Measurements from ENCODE around the gene GGT6.

GGT6 gene

DNA sequence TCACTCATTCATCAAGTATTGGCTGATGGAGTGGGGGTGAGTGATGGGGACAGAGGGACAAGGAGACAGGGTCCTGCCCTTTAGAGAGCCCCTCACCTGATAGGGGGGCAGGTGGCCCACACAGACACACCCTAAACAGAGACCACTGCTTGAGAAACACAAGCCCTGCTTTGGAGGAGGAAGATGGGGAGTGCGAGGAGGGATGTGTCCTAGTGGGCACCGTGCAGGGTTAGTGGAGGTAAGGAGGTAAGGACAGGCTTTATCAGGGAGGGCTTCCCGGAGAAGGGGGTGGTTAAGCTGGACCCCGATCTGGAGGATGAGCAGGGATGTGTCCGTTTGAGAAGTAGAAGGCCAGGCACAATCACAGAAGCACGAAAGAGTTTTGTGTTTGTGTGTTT lies 15.8 kb upstream of the GGT6 start:
- DNase-seq (ENCODE audit: low read depth), result no peak

DNA sequence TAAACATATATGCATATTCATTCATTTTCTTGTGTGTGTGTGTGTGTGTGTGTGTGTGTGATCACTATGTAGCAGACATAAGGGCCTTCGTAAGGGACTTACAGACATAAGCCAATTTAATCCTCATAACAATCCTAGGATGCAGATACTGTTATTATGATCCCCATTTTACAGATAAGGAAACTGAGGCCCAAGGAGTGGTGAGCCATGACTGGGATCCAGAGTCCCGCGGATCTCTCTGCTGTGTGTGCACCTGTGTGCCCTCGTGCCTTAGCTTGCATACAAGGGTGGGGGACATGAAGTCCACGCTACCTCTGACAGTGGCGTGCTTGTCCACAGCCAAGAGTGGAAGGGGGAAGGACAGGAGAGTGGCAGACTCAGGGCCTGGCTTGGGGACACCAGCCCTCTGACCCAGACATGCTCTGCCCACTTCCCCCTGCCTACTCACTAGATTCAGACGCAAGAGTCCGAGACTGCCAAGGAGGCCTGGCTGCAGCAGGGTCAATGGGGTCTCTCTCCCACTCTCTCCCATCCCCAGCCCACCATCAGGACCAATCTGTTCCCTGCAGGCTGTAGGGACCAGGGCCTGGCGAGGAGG lies 14.2 kb upstream of the GGT6 start:
- DNase-seq (ENCODE audit: low read depth), result no peak

DNA sequence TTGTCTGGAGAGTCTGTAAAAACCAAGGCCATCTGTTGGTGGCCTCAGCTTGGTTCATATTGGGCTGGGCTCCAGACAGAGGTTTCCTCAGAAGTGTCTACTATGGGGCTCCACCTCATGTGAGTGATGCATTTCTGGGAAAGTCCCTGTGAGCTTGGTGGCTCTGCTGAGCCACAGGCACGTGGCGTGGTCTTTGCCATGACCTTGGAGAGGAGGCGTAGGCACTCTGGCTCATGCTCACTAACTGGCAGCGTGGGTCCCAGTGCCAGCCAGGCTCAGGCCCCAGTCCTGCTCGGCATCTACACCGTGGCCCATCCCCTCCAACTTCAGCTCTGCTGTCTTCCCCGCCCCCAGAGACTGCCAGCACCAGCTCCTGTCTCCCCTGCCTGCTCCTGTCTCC lies 13.3 kb upstream of the GGT6 start:
- DNase-seq (ENCODE audit: low read depth), result peak; percentile 22

DNA sequence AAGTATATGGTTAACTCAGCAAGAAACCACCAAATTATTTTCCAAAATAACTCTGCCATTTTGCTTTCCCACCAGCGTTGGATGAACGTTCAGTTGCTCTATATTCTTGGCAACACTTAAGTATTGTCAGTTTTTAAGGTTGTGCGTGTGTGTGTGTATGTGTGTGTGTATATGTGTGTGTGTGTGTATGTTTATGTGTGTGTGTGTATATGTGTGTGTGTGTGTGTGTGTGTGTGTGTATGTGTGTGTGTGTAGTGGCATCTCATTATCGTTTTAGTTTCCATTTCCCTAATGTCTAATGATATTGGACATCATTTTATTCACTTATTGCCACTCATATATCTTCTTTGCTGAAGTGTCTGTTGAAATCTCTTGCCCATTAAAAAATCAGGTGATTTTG lies 12.7 kb upstream of the GGT6 start:
- no peak for DNase-seq (ENCODE audit: low read depth)

DNA sequence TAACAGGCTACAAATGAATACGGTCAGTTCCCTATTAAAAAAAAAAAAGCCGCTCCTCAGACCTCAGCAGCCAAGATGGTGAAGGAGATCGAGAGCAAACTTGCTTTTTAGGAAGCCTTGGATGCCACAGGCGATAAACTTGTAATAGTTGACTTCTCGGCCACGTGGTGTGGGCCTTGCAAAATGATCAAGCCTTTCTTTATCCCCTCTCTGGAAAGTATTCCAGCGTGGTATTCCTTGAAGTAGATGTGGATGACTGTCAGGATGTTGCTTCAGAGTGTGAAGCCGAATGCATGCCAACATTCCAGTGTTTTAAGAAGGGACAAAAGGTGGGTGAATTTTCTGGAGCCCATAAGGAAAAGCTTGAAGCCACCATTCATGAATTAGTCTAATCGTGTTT lies 11.8 kb upstream of the GGT6 start:
- no peak for DNase-seq (ENCODE audit: low read depth)

DNA sequence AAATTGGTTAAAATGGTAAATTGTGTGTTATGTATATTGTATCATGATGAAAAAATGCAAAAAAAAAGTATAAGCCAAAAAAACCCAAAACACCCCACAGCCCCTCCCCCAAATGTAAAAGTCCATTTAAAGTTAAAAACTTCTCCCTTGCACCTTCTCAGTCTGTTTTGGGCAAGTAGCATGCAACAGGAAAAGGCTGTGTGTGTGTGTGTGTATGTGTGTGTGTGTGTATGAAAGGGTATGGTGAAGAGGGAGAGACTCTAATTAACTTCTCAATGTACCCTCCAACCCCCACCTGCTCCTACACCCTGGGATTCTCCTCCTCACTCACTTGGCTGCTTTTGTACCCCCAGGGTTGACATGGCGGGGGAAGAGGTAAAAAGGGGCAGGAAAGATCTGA lies 9.2 kb upstream of the GGT6 start:
- DNase-seq (ENCODE audit: low read depth), result no peak

DNA sequence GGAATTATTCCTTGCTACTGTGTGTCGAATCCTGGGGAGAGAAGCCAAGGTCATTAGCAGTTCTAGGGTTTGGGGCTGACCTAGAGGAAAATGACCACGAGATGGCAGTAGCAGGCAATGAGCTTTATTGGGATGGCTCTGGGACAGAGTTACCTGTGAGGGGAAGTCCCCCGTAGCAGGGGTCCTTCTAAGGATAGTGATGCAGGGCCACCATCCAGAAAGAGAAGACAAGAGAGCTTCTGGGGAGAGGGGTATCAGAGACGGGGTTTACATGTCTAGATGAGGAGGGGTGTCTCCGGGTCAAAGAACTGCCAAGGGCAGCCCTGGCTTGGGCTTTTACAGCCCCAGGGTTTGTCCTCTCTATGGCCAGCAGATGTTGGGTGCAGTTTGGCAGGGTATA lies 6.4 kb upstream of the GGT6 start:
- DNase-seq (ENCODE audit: low read depth), result no peak

DNA sequence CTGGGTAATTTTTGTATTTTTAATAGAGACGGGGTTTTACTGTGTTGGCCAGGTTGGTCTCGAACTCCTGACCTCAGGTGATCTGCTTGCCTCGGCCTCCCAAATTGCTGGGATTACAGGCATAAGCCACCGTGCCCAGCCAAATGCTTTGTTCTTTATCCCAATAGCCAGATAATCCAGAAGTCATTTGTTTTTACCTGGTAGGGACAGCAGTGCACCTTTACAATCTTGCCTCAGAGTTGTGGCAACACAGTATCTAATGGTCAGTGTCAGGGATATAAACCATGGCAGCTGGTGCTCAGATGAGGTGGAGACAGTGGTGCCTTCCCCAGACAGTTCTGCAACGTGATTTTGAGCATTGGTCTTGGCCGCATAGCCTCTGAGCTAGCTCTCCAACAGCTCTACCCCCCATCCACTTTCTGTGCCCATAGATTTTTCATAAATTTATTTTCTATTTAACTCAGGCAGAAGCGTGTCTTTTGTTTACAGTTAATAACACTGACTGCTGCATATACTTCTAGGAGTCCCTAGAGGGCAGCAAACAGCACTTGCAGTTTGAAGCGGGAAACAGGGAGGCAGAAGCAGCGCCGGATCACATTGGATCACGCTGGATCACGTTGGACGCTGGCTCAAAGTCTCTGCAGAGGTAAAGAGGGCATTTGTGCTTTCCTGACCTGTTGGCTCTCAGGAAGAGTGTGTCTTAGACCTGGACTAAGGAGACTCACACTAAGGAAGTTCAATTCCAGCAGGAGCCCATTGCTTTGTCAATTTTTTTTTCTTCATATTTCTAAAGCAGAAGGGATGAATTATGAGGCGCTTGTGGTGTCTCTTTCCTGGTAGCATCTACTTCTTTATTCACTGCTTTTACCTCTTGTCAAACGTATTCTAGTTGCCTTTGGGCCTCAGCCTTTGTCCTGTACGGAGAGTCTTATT lies 5.1 kb upstream of the GGT6 start:
- DNase-seq (ENCODE audit: low read depth), result peak; percentile 30

DNA sequence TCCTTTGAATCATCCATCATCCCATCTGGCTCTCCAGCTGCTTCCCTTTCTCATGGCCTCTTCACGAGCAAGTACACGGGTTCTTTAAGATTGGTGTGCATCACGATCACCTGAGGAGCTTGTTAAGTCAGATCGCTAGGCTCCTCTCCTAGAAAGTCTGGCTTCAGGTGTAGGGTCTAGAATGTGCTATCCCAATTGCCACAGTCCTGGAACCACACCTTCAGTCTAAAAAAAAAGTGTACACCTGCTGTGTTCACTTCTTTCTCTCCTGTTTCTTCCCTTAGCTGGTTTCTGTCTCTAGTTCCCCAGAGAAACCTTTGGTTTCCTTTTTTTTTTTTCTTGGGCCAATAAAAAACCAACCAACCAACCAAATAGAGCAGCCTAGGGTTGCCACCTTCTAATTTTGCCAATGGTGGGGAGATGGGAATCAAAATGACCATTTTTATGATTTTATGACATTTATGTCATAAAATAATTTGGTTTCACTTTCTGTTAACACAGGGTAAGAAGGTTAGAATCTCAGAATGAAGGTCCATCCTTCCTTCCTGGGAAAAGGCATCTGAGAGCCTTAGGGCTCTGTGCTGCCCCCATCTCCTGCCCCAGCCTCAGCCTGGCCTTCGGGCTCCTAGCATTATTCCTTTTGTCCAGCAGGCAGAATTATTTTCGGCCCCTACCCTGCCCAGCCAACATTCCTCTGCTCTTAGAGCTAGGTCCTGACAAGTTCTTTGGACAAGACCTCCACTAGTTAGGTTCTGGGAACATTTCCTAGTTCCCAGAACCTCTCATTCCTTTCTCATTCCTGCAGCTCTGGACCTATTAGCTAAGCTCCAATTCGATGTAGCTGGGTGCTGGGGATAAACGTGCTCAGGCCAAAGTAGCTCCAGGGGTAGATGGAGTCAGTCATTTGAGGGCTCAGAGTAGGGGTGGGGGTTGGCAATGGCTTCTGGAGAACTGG lies 1.9 kb upstream of the GGT6 start:
- DNase-seq (ENCODE audit: low read depth), result no peak

DNA sequence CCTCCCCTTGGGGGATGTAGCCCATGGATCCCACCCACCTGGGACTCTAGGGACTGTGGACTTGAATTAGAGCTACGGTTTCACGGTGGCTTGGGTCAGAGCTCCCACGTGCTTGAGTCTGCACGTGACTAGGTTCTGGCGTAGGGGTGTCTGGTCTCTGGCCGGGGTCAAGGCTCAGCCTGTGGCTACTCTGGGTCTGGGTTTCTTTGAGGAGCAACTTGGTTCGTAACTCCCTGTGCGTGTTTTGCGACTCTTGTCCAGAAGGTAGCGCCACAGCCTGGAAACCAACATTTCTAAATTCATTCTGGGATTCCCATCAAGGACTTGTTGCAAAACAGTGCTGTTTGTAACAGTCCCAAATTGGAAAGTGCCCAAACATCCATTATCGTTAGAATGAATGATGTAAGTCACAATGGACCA lies 470 bp upstream of the GGT6 start:
- no peak for DNase-seq (ENCODE audit: low read depth)

DNA sequence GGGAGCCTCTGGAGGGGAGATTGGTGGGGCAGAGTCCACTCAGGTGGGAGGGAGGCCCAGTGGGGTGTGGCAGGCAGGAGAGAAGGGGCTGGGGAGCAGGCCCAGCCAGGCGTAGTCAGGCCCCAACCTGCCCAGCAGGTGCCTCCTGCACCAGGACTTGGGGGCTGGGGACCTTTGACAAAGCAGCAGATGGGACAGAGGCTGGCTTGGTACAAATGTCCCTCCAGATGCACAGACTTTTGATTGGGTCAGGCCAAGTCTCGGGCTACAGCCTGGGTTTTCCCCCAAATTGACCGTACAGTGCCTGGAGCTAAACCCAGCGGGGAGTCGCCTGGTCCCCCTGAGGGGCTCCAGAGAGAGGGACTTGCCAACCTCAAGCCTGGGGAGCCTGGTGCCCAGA lies 411 bp downstream of the GGT6 start:
- no peak for DNase-seq (ENCODE audit: low read depth)

DNA sequence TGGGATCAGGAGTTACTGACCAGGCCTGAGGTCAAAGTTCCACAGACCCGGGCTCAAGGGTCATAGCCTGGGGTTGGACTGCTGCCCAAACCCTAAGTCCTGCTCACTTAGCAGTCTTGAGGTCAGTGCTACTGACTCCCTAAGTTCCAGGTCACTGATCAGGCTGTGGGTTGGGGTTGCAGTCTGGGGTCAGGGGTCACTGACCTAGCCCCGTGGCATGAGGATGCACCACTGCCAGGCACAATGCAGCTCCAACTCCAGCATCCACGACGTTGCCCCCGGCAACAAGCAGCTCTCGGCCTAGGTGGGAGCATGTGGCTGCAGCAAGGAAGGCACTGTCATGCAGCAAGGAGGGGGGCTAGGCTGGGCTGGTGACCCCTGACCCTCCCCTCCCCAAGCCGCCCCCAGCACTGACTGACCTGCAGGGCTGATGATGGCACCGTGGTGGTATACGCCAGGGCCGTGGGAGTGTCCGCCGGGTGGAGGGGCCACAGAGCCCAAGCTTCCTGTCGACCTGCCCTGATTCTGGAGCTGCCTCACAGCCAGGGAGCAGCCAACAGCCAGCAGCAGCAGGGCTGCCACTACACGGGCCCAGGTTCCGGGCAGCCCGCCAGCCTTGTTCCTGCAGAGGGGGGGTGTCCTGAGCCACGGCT lies 1.1 kb downstream of the GGT6 start:
- DNase-seq (ENCODE audit: low read depth), result no peak

DNA sequence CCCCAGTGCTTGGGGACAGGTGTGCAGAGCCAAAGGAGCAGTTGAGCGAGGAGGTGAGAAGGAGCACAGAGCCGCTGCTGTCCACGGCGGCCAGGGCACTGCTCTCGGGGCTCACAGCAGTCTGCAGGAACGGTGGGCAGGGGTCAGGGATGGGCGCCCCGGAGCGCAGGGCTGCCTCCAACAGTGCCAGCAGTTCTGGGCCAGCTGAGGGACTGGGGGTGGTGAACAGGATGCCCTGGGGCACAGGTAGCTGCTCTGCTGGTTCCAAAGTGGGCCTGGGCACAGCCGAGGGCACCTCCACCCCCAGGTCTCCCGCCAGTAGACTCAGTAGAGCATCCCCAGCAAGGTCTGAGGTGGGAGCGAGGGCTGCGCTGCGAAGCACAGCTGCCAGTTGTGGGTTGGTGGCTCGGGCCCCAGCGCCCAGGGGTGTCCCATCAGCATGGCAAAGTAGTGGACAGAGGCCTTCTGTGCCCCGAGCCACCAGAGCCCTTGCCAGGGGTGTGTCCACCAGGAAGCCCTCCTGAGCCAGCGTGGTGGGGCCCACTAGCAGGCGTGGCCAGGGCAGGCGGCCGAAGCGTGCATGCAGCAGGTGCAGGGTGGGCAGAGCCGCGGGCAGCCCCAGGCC lies 1.9 kb downstream of the GGT6 start:
- no peak for DNase-seq (ENCODE audit: low read depth)

DNA sequence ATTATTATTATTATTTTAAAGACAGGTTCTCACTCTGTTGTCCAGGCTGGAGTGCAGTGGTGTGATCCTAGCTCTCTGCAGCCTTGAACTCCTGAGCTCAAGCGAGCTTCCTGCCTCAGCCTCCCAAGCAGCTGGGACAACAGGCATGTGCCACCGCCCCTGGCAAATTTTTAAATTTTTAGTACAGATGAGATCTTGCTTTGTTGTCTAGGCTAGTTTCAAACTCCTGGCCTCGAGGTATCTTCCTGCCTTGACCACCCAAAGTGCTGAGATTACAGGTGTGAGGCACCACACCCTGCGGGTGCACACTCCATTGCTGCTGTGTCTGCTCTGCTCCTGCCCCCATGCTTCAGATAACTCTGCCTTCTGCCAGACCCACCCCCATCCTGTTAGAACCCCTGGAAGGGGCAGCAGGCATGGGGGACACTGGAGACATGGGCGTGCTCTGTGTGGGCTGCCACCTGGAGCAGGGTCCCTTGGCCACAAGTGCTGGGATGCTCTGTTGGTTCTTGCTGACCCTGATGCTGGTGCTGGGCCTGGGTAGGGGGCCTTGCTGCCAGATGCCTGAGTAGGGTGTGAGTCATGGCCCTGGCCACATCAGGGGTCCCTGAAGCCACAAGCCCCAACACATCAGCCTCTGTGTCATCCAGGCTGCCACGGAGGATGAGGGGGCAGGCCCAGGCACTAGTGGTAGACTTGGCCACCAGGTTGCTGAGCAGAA lies 2.6 kb downstream of the GGT6 start:
- DNase-seq (ENCODE audit: low read depth), result no peak

DNA sequence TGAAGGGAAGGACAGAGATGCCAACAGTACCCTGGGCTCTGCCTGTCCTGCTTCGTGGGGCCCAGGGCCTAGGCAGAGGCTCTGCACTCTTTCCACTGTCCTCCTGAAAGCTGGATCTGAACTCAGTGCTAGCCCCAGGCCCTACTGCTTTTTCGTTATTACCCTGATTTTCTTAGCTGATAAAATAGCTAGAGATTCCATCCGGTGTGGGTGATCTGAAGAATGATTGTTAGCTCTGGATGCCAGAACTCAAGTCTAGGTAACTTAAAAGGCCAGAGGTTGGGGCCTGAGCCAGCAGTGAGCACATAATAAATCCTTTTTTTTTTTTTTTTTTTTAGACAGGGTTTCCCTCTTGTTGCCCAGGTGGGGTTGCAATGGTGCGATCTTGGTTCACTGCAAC lies 3.4 kb downstream of the GGT6 start:
- no peak for DNase-seq (ENCODE audit: low read depth)

DNA sequence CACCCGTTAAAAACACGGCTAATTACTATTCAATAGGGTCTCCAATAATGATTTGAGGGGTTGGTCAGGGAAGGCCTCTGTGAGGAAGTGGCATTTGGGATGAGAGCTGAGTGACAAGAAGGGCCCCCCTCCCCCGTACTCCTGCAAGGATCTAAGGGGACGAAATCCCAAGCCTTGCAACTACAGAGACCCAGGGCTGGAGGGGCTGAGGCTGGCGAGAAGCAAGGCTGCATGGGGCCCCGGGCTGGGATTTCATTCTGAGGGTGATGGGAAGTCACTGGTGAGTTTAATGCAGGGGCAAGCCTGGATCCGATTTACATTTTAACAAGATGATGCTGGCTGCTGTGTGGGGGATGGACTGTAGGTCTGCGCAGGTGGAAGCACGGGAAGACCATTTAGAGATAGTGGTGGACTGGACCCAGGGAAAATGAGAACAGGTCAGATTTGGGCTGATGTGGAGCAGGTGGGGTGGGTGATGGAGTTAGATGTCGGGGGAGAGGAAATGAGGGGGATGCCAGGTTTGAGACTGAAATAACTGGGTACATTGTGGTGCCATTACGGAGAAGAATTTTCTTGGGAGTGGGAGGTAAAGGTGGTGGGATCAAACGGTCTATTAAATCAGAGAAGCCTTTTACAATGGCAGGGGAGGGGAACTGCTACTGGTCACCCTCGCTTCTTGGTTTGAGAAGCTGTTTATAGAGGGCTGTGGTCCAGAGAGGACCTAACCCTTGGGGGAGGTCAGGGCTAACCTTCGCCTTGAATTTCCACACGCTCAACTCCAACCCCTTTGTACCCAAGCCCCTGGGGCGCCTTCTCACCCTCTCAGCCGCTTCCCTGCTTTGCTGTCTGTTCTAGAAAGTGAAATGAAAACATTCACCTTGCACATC lies 4.3 kb downstream of the GGT6 start:
- no peak for DNase-seq (ENCODE audit: low read depth)

DNA sequence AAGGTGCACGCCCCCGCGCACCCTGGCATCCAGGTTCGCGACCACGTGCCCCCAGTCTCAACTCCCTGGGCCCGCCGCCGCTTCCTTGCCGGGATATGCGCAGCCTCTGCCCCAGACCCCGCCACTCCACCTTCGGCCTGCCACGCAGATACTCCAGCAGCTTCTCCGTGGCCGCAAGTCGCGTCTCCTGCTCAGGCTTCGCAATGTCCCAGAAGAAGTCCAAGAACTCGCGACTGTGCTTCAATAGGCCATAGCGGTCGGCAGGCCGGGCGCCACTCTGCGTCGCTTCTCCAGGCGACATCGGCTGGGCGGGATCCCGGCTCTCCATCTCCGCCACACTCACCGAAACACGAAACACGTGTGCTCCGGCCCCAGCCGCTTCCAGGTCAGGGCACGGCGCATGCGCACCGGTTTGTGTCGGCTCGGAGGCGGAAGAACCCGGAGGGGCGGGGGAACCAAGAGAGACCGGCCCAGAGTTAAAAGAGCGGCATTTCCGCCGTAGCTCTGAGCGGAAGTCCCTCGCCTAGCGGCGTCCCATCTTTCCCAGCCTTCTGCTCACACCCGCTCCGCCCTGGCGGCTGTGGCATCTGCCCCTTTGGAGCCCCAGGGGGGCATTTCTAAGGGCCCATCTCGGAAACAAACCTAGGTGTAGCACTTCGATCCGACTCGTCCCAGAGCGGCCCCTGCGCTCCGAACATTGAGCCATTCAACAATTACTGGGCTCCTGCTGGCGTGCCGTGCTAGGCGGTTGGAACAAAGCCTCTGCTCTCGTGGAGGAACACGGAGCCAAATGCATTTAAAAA lies 5.2 kb downstream of the GGT6 start, which contains the start of gene MYBBP1A:
Gene MYBBP1A, minus strand, starts transcription at position 388 of the 803 bp plus-strand sequence. Its CDS starts 60 bp downstream, at position 328.
- peak; percentile 95 for DNase-seq (ENCODE audit: low read depth)

DNA sequence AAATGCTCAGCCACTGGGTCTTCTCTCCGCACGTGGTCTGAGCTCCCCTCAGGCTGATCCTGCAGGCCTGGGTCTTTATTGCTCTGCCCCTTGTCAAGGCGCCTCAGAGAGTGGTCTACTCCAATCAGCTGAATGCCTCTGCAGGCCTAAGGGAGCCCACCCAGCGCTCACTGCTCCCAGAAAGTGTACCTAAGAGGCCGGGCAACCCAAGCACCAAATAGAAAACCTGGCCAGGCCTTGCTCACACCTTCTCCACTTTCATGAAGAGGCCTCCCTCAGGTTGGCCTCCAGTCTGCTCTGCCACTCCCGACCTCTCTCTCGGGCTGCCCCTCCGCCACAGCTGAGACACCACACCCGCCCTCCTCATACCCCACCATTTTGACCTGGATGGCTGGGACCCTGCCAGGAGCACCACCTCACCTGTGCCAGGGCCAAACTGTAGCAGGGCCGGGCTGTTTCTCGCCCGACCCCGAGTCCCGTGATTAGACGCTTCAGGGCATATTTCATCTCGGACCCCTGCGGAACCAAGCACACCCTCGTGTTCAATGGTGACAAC lies 5.9 kb downstream of the GGT6 start:
- no peak for DNase-seq (ENCODE audit: low read depth)
